Esophagus muscularis mucosa (tissue), 4 donors: Measurements from ENCODE around the gene WDR17.

ENCODE experiments used
- CTCF ChIP-seq, 3 experiments: fragments of 200-600 bp in 2 of 3; fragments of 450-650 bp in 1 of 3; sonication (generic) in 2 of 3; IDR thresholded peaks; one replicate each; pipeline ENCODE4 v1.5.1; 2017 to 2019; ENCODE audit warnings: antibody characterized with exemption in 3 of 3, mild to moderate bottlenecking in 2 of 3, moderate library complexity in 1 of 3
- EP300 ChIP-seq: sonication (generic); formaldehyde crosslinking; IDR thresholded peaks from one replicate; pipeline ENCODE4 v1.6.1; 2017; ENCODE audit warnings: antibody characterized with exemption
- POLR2A ChIP-seq: fragments of 450-650 bp; IDR thresholded peaks from one replicate; pipeline ENCODE4 v1.6.1; 2017; ENCODE audit warnings: antibody characterized with exemption, moderate library complexity, mild to moderate bottlenecking, low read depth
- POLR2AphosphoS5 ChIP-seq, 2 donors: sonication (generic); formaldehyde crosslinking; IDR thresholded peaks; one replicate each; pipeline ENCODE4 v1.6.1; 2017; ENCODE audit warnings: antibody characterized with exemption in 2 of 2

DNA sequence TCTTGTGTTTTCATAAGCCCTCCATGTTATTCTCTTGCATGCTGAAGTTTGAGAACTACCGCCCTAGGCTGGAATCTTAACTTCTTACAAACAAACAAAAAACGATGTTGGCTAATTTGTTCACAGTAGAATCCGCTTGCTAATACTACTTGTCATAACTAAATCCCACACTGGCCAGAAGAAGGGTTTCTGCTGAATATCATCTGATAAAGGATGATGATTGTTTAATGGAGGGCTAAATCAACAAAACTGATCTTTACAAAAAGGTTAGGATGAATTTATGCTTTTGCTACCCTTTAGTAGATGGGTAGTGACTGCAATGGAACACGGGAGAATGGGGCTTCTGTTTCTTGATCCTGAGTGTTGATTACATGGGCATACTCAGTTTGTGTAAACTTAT is 87.5 kb downstream of the WDR17 start:
- no peak for TF ChIP-seq CTCF (IDR thresholded peaks at IDR 0.05)
- no peak for TF ChIP-seq POLR2A
- TF ChIP-seq POLR2AphosphoS5 (IDR thresholded peaks at IDR 0.05) = no peak
- TF ChIP-seq EP300 = no peak
